GM10847 (cell line): ENCODE data around the gene ZBTB7C.

Source experiments
- POLR2A ChIP-seq: IDR thresholded peaks from 2 replicates; pipeline ENCODE4 v1.6.1; 2011; ENCODE audit not compliant: insufficient read length; ENCODE audit errors: extremely low read depth

Gene ZBTB7C

GRCh38 chr18:47992266-47992665, 416.9 kb downstream of the ZBTB7C start:
- no peak for TF ChIP-seq POLR2A

GRCh38 chr18:47990981-47991380, 418.2 kb downstream of the ZBTB7C start:
- TF ChIP-seq POLR2A = no peak

GRCh38 chr18:47987388-47987699, 421.8 kb downstream of the ZBTB7C start:
- no peak for TF ChIP-seq POLR2A

DNA sequence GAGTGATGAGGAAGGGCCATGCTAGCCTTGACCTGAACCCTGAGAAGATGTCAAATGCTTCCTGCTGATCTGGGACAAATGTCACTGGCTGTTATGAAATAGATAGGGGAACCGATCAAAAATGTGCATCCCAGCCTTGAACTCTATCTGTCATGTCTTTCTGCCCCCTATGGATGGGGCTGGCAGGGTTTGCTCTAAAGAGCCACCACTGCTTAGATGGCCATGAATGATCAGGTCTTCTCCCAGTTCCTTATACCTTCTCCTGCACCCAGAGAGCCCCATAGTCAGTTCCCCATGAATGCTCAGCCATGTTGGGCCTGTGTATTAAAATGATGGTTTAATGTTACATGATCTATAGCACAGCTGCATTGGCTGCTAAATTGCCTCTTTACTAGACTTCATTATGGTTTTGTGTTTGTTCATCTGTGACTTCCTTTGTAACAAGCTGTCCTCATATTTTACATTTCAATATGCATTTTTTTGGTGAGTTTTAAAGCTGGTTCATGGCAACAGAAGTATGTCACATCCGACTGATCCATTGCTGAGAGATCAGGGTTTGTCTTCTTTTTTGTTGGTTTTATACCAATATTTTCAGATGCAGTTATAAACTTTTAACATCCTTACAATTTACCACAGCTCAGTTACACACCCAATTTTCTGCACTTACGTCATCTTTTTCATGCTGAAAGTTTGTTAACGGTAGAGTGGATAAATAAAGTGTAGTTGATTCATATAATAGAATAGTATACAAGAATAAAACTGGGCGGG, 422.4 kb downstream of the ZBTB7C start:
- TF ChIP-seq POLR2A = no peak

DNA sequence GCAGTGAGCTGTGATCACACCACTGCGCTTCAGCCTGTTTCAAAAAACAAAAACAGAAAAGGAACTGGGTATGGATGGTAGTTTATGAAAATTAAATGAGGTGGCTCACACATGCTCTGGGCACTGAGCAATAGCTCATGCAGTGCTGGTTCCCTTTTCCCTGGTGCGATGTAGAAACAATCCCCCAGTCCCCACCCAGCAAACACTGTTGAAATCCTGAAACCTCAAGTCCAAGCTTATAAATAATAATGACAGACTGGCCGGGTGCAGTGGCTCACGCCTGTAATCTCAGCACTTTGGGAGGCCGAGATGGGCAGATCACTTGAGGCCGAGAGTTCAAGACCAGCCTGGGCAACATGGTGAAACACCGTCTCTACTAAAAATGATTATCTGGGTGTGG, 423.3 kb downstream of the ZBTB7C start:
- no peak for TF ChIP-seq POLR2A

DNA sequence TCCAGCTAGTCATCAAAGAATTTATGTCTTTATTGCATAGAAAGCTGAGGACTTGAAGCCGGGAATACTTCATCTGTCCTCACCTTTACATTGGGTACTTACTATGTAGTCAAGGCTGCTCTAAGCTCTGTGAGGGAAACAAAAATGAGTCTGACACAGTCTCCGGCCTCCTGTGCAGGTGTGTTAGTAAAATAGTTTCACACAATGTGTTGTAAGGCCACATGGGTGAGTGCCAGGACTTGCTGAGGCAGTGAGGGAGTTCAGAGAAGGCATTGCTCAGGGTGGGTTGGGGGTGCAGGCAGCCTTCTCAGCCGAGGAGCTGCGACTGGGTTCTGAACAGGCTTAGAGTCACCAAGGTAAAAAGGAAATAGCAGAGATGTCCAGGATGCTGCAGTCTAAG, 424.2 kb downstream of the ZBTB7C start:
- TF ChIP-seq POLR2A = no peak

DNA sequence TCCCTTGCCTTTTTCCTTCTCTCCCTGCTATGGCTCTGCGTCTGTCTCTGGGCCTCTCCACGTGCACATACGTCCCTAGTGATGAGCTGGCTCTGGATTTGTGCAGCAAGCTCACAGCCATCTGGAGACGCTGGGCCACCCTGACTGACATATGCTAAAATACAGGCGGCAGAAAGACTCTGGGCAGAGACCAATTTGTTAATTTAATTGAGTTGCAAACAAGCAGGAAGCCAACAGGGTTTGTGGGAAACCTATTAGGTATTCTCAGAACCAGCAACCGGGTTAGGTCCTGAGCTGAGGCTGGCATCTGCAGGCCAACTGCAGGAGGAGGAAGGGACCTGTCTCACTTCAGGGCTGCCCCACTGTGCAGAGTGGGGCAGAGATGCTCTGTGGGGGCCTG, 425.2 kb downstream of the ZBTB7C start:
- TF ChIP-seq POLR2A = no peak

DNA sequence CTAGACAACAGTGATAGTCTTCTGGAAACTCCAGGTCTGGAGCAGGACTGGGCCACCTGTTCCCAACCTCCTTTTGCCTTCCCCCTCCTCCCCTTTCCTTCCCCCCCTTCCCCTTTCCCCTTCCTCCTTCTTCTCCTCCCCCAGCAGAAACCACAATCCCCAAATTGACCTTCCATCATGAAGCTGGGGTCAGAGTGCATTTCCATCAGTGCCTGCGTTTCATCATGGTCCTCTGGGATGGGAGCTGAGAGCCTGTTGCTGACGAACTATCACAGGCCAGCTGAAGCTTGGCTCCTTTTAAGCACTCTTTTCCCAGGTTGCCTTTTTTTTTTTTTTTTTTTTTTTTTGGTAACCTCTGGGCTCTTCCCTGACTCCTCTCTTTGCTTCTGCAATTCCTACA, 426.1 kb downstream of the ZBTB7C start:
- no peak for TF ChIP-seq POLR2A

- no peak for TF ChIP-seq POLR2A
Observed at GRCh38 chr18:47981830-47982229, 427.4 kb downstream of the ZBTB7C start.

- no peak for TF ChIP-seq POLR2A
Observed at GRCh38 chr18:47981320-47981719, 427.9 kb downstream of the ZBTB7C start.

DNA sequence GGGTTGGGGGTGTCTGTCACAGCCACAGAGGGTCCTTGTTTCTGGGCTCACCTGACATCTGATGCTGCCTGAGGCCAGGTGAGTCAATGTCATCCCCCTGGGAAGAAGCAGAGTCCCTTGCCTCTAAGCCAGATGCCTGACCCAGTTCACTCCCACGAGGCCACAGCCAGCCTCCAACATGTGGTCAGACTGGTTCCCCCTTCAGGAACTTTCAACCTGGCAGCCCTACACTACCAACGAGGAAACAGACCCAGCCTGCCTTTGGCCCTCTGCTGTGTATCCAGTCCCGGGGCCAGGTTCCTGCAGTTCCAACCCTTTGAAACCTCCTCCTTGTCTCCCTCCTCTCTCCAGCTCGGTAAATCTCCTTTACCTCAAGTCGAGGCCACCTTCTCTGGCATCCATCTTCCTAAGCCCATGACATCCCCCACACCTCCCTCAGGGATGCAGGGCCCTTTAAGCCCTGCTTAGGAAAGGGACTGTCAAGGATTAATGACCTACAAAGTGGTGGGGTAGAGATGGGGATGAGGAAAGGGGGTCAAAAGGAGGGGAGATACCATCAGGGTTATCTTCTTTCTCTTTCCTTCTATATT, 429.5 kb downstream of the ZBTB7C start:
- no peak for TF ChIP-seq POLR2A

GRCh38 chr18:47978603-47979002, 430.6 kb downstream of the ZBTB7C start:
- no peak for TF ChIP-seq POLR2A

GRCh38 chr18:47978141-47978540, 431.0 kb downstream of the ZBTB7C start:
- no peak for TF ChIP-seq POLR2A
